Amniotic epithelial cell (primary cell): ENCODE measurements around the gene LRGUK.
"Not testable (repeated sequence)": the region's sequence is repeated elsewhere in the genome, so short reads cannot be mapped to it uniquely, and the experiment has no call there.

Experiments
- DNase-seq: peaks from one replicate; pipeline ENCODE4 v3.0.0-alpha.2; 2010; ENCODE audit warnings: low read depth

LRGUK gene

GRCh38 chr7:134186027-134186426 lies 58.9 kb downstream of the LRGUK start:
- peak; percentile 3 for DNase-seq

GRCh38 chr7:134186801-134187200 lies 59.7 kb downstream of the LRGUK start:
- no peak for DNase-seq

GRCh38 chr7:134187893-134188292 lies 60.8 kb downstream of the LRGUK start:
- DNase-seq = no peak

- no peak for DNase-seq
Observed at GRCh38 chr7:134188311-134188710, 61.2 kb downstream of the LRGUK start.

GRCh38 chr7:134189559-134189958 lies 62.4 kb downstream of the LRGUK start:
- DNase-seq = no peak

GRCh38 chr7:134191876-134192275 lies 64.7 kb downstream of the LRGUK start:
- peak; percentile 7 for DNase-seq

GRCh38 chr7:134193240-134193639 lies 66.1 kb downstream of the LRGUK start:
- DNase-seq = no peak

- no peak for DNase-seq
Observed at GRCh38 chr7:134195252-134195651, 68.1 kb downstream of the LRGUK start.

- DNase-seq = no peak
Observed at GRCh38 chr7:134196439-134196838, 69.3 kb downstream of the LRGUK start.

- DNase-seq = no peak
Observed at GRCh38 chr7:134197345-134197744, 70.2 kb downstream of the LRGUK start.

- DNase-seq = no peak
Observed at GRCh38 chr7:134200970-134201369, 73.8 kb downstream of the LRGUK start.

- no peak for DNase-seq
Observed at GRCh38 chr7:134201569-134202261, 74.6 kb downstream of the LRGUK start.

- no peak for DNase-seq
Observed at GRCh38 chr7:134203186-134203889, 76.2 kb downstream of the LRGUK start.

- no peak for DNase-seq
Observed at GRCh38 chr7:134209322-134210015, 82.3 kb downstream of the LRGUK start.

GRCh38 chr7:134210227-134210626 lies 83.1 kb downstream of the LRGUK start:
- DNase-seq = no peak

- DNase-seq = no peak
Observed at GRCh38 chr7:134210976-134211663, 84.0 kb downstream of the LRGUK start.

GRCh38 chr7:134211817-134212216 lies 84.7 kb downstream of the LRGUK start:
- DNase-seq = no peak

GRCh38 chr7:134212576-134213546 lies 85.7 kb downstream of the LRGUK start:
- no peak for DNase-seq

- no peak for DNase-seq
Observed at GRCh38 chr7:134220236-134220635, 93.1 kb downstream of the LRGUK start.

- DNase-seq = not testable (repeated sequence)
Observed at GRCh38 chr7:134231296-134231695, 104.2 kb downstream of the LRGUK start.

GRCh38 chr7:134234216-134234615 lies 107.1 kb downstream of the LRGUK start:
- DNase-seq = no peak
